ENCODE data around the gene MYH6. TPM values are rescaled to one million over a fixed set of nuclear protein-coding genes. Genes with fewer than 3 reads are reported as not detected.

Gene MYH6
- total and polyA plus RNA-seq, 2 of the 13 experiments (the other 11 are each of a cell fraction or from before 2014, with no cell fraction given), result 0.01 TPM; not detected in 1

DNA sequence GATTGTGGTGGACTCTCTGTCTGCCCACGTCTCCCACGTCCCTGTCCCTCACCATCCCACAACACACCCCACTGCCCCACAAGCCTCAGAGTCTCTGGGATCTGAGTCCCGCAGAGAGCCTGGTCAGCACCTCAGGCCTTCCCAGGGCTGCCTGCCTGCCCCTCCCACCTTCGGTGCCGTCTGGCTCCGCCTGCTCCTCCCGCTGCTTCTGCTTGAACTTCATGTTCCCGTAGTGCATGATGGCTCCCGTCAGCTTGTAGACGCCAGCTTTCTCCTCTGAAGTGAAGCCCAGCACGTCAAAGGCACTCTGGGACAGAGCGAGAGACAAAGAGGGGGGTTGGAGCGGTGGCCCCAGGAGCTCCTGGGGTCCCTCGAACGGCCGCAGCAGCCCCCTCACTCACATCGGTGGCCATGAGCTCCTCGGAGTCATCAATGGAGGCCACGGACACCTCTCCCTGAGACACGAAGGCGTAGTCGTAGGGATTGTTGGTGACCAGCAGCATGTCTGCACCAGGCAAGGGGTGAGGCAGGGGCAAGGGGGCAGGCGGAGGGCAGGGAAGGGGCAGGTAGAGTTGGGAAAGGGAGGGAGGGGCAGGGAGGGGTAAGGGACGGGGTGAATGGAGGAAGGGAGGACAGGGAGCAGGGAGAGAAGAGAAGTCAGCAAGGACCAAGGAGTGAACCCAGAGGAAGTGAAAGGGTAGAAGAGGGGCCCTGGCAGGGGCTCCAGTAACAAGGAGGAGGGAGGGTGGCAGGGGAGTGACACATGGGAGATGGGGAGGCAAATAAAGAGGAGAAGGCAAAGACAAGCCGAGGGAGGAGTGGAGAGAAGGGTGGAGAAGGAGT, 5.6 kb downstream of the MYH6 start (continued):
- TF ChIP-seq, protein P1, sequence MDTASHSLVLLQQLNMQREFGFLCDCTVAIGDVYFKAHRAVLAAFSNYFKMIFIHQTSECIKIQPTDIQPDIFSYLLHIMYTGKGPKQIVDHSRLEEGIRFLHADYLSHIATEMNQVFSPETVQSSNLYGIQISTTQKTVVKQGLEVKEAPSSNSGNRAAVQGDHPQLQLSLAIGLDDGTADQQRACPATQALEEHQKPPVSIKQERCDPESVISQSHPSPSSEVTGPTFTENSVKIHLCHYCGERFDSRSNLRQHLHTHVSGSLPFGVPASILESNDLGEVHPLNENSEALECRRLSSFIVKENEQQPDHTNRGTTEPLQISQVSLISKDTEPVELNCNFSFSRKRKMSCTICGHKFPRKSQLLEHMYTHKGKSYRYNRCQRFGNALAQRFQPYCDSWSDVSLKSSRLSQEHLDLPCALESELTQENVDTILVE (CRISPR knock-in tag; IDR thresholded peaks at IDR 0.05), result no peak
- TF ChIP-seq ZNF224 (CRISPR knock-in tag; IDR thresholded peaks at IDR 0.05) (no peak), ZNF446 (CRISPR knock-in tag; IDR thresholded peaks at IDR 0.05) (0 out of 2 replicates have a peak, but pooled peaks have one; percentile 43), PCBP2 (optimal IDR thresholded peaks at IDR 0.05; ENCODE audit: low read depth, low read length, poor library complexity, severe bottlenecking) (peak; percentile 81), ARNTL (CRISPR knock-in tag; IDR thresholded peaks at IDR 0.05) (no peak), SP4 (CRISPR knock-in tag; IDR thresholded peaks at IDR 0.05) (no peak), PHF5A (CRISPR knock-in tag; IDR thresholded peaks at IDR 0.05; ENCODE audit: low read depth, unreplicated experiment) (no peak), KDM1A (CRISPR knock-in tag; IDR thresholded peaks at IDR 0.05) (no peak), ZNF441 (CRISPR knock-in tag; IDR thresholded peaks at IDR 0.05; ENCODE audit: borderline replicate concordance) (no peak), EEA1 (CRISPR knock-in tag; IDR thresholded peaks at IDR 0.05; ENCODE audit: borderline replicate concordance) (0 out of 2 replicates have a peak, but pooled peaks have one; percentile 34), ZZZ3 (CRISPR knock-in tag; IDR thresholded peaks at IDR 0.05; ENCODE audit: borderline replicate concordance) (no peak), RFX1 (IDR thresholded peaks at IDR 0.05) (no peak)
- TF ChIP-seq, protein P2, sequence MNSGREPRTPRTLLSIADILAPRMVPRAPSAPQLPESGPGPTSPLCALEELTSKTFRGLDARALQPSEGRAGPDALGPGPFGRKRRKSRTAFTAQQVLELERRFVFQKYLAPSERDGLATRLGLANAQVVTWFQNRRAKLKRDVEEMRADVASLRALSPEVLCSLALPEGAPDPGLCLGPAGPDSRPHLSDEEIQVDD (CRISPR knock-in tag; IDR thresholded peaks at IDR 0.05; ENCODE audit: borderline replicate concordance), result no peak
- TF ChIP-seq, protein P3, sequence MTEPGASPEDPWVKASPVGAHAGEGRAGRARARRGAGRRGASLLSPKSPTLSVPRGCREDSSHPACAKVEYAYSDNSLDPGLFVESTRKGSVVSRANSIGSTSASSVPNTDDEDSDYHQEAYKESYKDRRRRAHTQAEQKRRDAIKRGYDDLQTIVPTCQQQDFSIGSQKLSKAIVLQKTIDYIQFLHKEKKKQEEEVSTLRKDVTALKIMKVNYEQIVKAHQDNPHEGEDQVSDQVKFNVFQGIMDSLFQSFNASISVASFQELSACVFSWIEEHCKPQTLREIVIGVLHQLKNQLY (CRISPR knock-in tag; IDR thresholded peaks at IDR 0.05), result no peak
- TF ChIP-seq, protein P4, sequence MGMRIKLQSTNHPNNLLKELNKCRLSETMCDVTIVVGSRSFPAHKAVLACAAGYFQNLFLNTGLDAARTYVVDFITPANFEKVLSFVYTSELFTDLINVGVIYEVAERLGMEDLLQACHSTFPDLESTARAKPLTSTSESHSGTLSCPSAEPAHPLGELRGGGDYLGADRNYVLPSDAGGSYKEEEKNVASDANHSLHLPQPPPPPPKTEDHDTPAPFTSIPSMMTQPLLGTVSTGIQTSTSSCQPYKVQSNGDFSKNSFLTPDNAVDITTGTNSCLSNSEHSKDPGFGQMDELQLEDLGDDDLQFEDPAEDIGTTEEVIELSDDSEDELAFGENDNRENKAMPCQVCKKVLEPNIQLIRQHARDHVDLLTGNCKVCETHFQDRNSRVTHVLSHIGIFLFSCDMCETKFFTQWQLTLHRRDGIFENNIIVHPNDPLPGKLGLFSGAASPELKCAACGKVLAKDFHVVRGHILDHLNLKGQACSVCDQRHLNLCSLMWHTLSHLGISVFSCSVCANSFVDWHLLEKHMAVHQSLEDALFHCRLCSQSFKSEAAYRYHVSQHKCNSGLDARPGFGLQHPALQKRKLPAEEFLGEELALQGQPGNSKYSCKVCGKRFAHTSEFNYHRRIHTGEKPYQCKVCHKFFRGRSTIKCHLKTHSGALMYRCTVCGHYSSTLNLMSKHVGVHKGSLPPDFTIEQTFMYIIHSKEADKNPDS (CRISPR knock-in tag; IDR thresholded peaks at IDR 0.05), result no peak
- TF ChIP-seq, protein P5, sequence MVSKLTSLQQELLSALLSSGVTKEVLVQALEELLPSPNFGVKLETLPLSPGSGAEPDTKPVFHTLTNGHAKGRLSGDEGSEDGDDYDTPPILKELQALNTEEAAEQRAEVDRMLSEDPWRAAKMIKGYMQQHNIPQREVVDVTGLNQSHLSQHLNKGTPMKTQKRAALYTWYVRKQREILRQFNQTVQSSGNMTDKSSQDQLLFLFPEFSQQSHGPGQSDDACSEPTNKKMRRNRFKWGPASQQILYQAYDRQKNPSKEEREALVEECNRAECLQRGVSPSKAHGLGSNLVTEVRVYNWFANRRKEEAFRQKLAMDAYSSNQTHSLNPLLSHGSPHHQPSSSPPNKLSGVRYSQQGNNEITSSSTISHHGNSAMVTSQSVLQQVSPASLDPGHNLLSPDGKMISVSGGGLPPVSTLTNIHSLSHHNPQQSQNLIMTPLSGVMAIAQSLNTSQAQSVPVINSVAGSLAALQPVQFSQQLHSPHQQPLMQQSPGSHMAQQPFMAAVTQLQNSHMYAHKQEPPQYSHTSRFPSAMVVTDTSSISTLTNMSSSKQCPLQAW (CRISPR knock-in tag; IDR thresholded peaks at IDR 0.05), result no peak
- TF ChIP-seq, protein P6, sequence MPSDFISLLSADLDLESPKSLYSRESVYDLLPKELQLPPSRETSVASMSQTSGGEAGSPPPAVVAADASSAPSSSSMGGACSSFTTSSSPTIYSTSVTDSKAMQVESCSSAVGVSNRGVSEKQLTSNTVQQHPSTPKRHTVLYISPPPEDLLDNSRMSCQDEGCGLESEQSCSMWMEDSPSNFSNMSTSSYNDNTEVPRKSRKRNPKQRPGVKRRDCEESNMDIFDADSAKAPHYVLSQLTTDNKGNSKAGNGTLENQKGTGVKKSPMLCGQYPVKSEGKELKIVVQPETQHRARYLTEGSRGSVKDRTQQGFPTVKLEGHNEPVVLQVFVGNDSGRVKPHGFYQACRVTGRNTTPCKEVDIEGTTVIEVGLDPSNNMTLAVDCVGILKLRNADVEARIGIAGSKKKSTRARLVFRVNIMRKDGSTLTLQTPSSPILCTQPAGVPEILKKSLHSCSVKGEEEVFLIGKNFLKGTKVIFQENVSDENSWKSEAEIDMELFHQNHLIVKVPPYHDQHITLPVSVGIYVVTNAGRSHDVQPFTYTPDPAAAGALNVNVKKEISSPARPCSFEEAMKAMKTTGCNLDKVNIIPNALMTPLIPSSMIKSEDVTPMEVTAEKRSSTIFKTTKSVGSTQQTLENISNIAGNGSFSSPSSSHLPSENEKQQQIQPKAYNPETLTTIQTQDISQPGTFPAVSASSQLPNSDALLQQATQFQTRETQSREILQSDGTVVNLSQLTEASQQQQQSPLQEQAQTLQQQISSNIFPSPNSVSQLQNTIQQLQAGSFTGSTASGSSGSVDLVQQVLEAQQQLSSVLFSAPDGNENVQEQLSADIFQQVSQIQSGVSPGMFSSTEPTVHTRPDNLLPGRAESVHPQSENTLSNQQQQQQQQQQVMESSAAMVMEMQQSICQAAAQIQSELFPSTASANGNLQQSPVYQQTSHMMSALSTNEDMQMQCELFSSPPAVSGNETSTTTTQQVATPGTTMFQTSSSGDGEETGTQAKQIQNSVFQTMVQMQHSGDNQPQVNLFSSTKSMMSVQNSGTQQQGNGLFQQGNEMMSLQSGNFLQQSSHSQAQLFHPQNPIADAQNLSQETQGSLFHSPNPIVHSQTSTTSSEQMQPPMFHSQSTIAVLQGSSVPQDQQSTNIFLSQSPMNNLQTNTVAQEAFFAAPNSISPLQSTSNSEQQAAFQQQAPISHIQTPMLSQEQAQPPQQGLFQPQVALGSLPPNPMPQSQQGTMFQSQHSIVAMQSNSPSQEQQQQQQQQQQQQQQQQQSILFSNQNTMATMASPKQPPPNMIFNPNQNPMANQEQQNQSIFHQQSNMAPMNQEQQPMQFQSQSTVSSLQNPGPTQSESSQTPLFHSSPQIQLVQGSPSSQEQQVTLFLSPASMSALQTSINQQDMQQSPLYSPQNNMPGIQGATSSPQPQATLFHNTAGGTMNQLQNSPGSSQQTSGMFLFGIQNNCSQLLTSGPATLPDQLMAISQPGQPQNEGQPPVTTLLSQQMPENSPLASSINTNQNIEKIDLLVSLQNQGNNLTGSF (CRISPR knock-in tag; IDR thresholded peaks at IDR 0.05), result no peak
